Kidney (tissue), 14 donors: ENCODE measurements around the gene MED16. TPM values are rescaled to one million over a fixed set of nuclear protein-coding genes. Genes with fewer than 3 reads are reported as not detected.

Experiments used
- DNase-seq, 5 donors: peaks; one replicate each; pipeline ENCODE4 v3.0.0-alpha.2; 2013 to 2020
- FAIRE-seq: peaks from 2 replicates; lab custom pipeline; 2012; peaks lifted over from hg19 to GRCh38; lab: Jason Lieb, UNC
- H3K27ac ChIP-seq, 2 donors: one replicate each; pipeline ENCODE4 v1.7.0; 2013; ENCODE audit warnings: low read depth in 2 of 2, low read length in 2 of 2, inconsistent platforms in 1 of 2
- H3K27me3 ChIP-seq: one replicate; pipeline ENCODE4 v1.7.1; 2013; ENCODE audit warnings: low read length, inconsistent platforms; ENCODE audit not compliant: control insufficient read depth, insufficient read depth
- H3K36me3 ChIP-seq, 3 donors: one replicate each; pipeline versions ENCODE4 v1.7.0 to v1.7.1; 2013; ENCODE audit warnings: low read length in 3 of 3, control low read depth in 1 of 3, inconsistent platforms in 1 of 3; ENCODE audit not compliant: insufficient read depth in 3 of 3, control insufficient read depth in 2 of 3
- H3K4me1 ChIP-seq, 3 donors: one replicate each; pipeline versions ENCODE4 v1.7.0 to v1.7.1; 2013; ENCODE audit warnings: low read length in 3 of 3, inconsistent platforms in 1 of 3, low read depth in 1 of 3; ENCODE audit not compliant: control insufficient read depth in 2 of 3, insufficient read depth in 2 of 3
- H3K4me3 ChIP-seq, 3 donors: one replicate each; pipeline versions ENCODE4 v1.7.0 to v1.8.1; 2013; ENCODE audit warnings: low read length in 3 of 3, control low read depth in 1 of 3, inconsistent platforms in 1 of 3
- H3K9ac ChIP-seq, 3 donors: one replicate each; pipeline versions ENCODE4 v1.7.0 to v1.7.1; 2013; ENCODE audit warnings: low read length in 3 of 3, control low read depth in 1 of 3, inconsistent platforms in 1 of 3
- H3K9me3 ChIP-seq, 3 donors: one replicate each; pipeline versions ENCODE4 v1.7.0 to v1.7.1; 2013; ENCODE audit warnings: low read length in 3 of 3, control low read depth in 1 of 3, inconsistent platforms in 1 of 3; ENCODE audit not compliant: control insufficient read depth in 2 of 3, insufficient read depth in 1 of 3
- intact Hi-C: fragments of 100-400 bp; cut with DNase I; formaldehyde crosslinking; loops from one replicate; pipeline ENCODE4 v1.11.1; 2022
- polyA plus RNA-seq: library from polyadenylated mRNA; stranded (reverse); fragments of 350-450 nt; fragmentation: Illumina TruSeq; extraction: RNeasy Lipid Tissue Mini Kit (QIAGEN cat#74804); gene quantifications from one replicate; pipeline ENCODE4 v1.2.3, GENCODE V29; 2014; ENCODE audit warnings: low read depth, low replicate concordance; ENCODE audit not compliant: insufficient read depth
- total RNA-seq: library from RNA; stranded (reverse); fragmentation: NEBNext Ultra II Directional; extraction: Animal tissue kit (Norgen Biotek cat#: 25700); gene quantifications from one replicate; pipeline ENCODE4 v1.2.1, GENCODE V29; 2021
- TF ChIP-seq, protein P1 (sequence below): IDR thresholded peaks from 3 replicates; pipeline ENCODE4 v1.5.1; 2012; ENCODE audit warnings: mild to moderate bottlenecking, moderate library complexity, borderline replicate concordance; ENCODE audit not compliant: insufficient read depth; ENCODE audit errors: extremely low read depth
- donor health status: control.
- donor health status: control.
- donor health status: control.
- donor health status: control.
- donor health status: control.
- donor health status: DM: yes; HTN: yes; CAD: no.
- donor health status: Normal renal cell carcinoma (clear cell type).

The MED16 gene
- total and polyA plus RNA-seq, 2 donors from 2014 or later = 56.5 to 72.1 TPM

DNA sequence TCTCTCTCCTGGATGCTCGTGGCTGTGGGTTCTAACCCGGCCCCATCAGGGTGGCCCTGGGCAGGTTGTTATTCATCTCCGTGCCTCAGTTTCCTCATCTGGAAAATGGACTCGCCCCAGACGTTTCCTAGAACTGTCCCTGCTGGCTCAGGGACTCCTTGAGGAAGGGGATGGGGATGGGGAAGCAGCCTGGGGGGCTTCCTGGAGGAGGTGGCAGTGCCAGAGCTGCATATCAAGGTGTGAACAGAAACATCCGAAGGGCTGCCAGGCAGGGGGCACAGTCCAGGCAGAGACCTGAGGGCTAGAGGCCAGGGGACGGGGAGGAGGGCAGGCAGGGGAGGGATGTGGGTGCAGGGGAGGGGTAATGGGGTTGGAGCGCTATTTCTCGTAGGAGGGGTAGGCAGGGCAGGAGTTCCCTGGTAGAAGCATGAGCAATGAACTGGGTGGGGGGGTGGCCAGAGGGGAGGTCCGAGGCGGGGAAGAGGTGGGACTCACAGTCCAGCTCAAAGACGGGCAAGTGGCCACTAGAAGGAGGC, 44.5 kb downstream of the MED16 start:
- no peak overlapping the region for H3K4me3 ChIP-seq

DNA sequence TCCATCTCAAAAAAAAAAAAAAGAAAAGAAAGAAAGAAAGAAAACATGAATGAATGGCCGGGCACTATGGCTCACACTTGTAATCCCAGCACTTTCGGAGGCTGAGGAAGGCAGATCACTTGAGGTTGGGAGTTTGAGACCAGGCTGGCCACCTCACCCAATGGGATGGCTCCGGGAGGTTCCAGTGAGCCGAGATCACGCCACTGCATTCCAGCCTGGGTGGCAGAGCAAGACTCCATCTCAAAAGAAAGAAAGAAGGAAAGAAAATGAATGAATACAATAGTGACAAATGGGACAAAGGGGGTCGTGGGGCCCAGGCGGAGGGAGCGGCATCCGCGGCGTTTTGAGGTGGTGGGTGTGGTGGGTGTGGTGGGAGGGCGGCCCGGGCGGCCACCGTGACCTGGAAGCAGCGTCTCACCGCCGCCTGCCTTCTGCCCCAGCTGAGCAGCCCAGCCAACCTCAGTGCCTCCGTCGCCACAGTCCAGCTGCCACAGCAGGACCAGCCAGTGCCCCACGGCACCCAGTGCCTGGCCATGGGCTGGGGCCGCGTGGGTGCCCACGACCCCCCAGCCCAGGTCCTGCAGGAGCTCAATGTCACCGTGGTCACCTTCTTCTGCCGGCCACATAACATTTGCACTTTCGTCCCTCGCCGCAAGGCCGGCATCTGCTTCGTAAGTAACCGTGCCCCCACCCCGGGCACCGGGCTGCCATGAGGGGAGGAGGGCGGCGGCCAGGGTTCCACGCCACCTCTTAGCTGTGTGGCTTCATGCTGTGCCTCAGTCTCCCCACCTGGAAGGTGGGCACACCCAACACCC, 47.1 kb downstream of the MED16 start:
- intact Hi-C loops = no loop called here
- Histone ChIP-seq H3K9me3 (no peaks in the 10 kb centered on the region), H3K4me1 (peaks cover 0 to 11% (median 0%) of the 10 kb centered on the region in 3 donors), H3K9ac (no peak overlapping the region), H3K4me3 (no peak overlapping the region), H3K27ac (no peak overlapping the region), H3K36me3 (no peaks in the 10 kb centered on the region), H3K27me3 (peaks cover 2% of the 10 kb centered on the region)
- peak in 1 of 5 donors; percentile 53 for DNase-seq
- TF ChIP-seq, protein P1, sequence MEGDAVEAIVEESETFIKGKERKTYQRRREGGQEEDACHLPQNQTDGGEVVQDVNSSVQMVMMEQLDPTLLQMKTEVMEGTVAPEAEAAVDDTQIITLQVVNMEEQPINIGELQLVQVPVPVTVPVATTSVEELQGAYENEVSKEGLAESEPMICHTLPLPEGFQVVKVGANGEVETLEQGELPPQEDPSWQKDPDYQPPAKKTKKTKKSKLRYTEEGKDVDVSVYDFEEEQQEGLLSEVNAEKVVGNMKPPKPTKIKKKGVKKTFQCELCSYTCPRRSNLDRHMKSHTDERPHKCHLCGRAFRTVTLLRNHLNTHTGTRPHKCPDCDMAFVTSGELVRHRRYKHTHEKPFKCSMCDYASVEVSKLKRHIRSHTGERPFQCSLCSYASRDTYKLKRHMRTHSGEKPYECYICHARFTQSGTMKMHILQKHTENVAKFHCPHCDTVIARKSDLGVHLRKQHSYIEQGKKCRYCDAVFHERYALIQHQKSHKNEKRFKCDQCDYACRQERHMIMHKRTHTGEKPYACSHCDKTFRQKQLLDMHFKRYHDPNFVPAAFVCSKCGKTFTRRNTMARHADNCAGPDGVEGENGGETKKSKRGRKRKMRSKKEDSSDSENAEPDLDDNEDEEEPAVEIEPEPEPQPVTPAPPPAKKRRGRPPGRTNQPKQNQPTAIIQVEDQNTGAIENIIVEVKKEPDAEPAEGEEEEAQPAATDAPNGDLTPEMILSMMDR = no peak
- no peak for FAIRE-seq

More for the DNA sequence above, 44.5 kb downstream of the MED16 start:
- no peak for FAIRE-seq
- no peak overlapping the region for H3K9ac ChIP-seq
- no peak overlapping the region for H3K27ac ChIP-seq
- peaks cover 2% of the 10 kb centered on the region for H3K27me3 ChIP-seq
- peak in 1 of 5 donors; percentile 57 for DNase-seq
- intact Hi-C loops = no loop called here
- H3K9me3 ChIP-seq = no peaks in the 10 kb centered on the region
- TF ChIP-seq, protein P1 = no peak
- no peaks in the 10 kb centered on the region for H3K36me3 ChIP-seq
- H3K4me1 ChIP-seq = peaks cover 0 to 9% (median 0%) of the 10 kb centered on the region in 3 donors

DNA sequence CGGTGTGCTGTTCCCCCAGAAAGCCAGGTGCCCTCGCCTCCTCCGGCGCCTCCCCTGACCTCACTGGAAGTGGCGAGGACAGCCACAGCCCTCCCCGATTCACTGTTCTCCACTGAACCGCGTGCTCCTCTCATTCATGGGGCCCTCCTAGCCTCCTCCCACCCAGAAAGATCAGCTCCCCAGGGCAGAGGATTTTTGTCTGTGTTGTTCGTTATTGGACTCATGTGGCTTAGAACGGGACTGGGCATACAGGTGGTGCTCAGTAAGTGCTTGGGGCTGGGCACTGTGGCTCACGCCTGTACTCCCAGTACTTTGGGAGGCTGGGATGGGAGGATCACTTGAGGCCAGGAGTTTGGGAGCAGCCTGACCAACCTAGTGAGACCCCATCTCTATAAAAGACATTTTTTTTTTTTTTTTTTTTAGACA, 48.4 kb downstream of the MED16 start:
- DNase-seq (no peak), FAIRE-seq (no peak)
- Histone ChIP-seq H3K27ac (no peak overlapping the region), H3K9me3 (no peaks in the 10 kb centered on the region), H3K4me1 (peaks cover 0 to 5% (median 0%) of the 10 kb centered on the region in 3 donors), H3K36me3 (no peaks in the 10 kb centered on the region), H3K4me3 (no peak overlapping the region), H3K27me3 (peaks cover 2% of the 10 kb centered on the region), H3K9ac (no peak overlapping the region)
- TF ChIP-seq, protein P1 = no peak
- intact Hi-C loops = no loop called here
